ENCODE results near the gene TRPC6.

TRPC6 gene

DNA sequence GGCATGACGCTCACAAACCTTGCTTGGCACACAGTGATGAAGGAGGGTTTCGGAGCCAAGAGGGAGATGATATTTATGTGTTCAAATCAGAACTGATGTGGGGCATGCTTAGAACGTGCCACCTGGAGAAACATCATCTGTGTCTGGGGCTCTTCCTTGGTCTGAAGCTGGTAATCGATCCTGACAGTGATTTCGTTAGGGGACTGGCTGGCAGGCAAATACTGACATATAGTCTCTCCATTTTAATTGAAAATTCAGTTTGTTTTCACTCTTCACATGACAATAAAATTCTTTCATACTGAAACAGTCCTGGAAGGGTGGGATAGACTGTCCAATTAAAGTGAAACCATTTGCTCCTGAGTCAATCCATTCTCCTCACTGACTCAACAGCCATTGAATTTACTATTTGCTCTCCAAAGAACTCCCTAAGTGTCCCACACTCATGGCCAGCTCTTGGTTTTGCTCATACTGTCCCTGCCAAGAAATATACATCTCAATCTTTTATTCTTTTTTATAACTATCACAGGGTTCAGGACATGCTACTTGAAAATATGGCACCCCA, 134.8 kb downstream of the TRPC6 start:
- DNase-seq (ENCODE audit: low read depth in 2 of 2), result no peak
- TF ChIP-seq, protein P1, sequence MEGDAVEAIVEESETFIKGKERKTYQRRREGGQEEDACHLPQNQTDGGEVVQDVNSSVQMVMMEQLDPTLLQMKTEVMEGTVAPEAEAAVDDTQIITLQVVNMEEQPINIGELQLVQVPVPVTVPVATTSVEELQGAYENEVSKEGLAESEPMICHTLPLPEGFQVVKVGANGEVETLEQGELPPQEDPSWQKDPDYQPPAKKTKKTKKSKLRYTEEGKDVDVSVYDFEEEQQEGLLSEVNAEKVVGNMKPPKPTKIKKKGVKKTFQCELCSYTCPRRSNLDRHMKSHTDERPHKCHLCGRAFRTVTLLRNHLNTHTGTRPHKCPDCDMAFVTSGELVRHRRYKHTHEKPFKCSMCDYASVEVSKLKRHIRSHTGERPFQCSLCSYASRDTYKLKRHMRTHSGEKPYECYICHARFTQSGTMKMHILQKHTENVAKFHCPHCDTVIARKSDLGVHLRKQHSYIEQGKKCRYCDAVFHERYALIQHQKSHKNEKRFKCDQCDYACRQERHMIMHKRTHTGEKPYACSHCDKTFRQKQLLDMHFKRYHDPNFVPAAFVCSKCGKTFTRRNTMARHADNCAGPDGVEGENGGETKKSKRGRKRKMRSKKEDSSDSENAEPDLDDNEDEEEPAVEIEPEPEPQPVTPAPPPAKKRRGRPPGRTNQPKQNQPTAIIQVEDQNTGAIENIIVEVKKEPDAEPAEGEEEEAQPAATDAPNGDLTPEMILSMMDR (IDR thresholded peaks at IDR 0.05; ENCODE audit: low read depth, low read length), result no peak

GRCh38 chr11:101446726-101447125, 137.1 kb downstream of the TRPC6 start:
- DNase-seq (ENCODE audit: low read depth in 2 of 2), result peak; percentile 8 to 37
- no peak overlapping the region for H3K4me3 ChIP-seq (replicated peaks in 1 of 2; ENCODE audit: low read depth in 2 of 2, low read length in 2 of 2)
- TF ChIP-seq, protein P1 (IDR thresholded peaks at IDR 0.05; ENCODE audit: low read depth, low read length), result no peak

More for the DNA sequence above, 134.8 kb downstream of the TRPC6 start:
- H3K4me3 ChIP-seq (replicated peaks in 1 of 2; ENCODE audit: low read depth in 2 of 2, low read length in 2 of 2), result no peak overlapping the region

- peak; percentile 54 to 87 for DNase-seq (ENCODE audit: low read depth in 2 of 2)
- H3K4me3 ChIP-seq (replicated peaks in 1 of 2; ENCODE audit: low read depth in 2 of 2, low read length in 2 of 2), result no peak overlapping the region
- TF ChIP-seq, protein P1 (IDR thresholded peaks at IDR 0.05; ENCODE audit: low read depth, low read length), result no peak
Measured at GRCh38 chr11:101446238-101446637, 137.6 kb downstream of the TRPC6 start.

GRCh38 chr11:101445761-101446160, 138.0 kb downstream of the TRPC6 start:
- no peak overlapping the region for H3K4me3 ChIP-seq (replicated peaks in 1 of 2; ENCODE audit: low read depth in 2 of 2, low read length in 2 of 2)
- DNase-seq (ENCODE audit: low read depth in 2 of 2), result peak in 1 of 2 donors; percentile 40
- TF ChIP-seq, protein P1 (IDR thresholded peaks at IDR 0.05; ENCODE audit: low read depth, low read length), result no peak

DNA sequence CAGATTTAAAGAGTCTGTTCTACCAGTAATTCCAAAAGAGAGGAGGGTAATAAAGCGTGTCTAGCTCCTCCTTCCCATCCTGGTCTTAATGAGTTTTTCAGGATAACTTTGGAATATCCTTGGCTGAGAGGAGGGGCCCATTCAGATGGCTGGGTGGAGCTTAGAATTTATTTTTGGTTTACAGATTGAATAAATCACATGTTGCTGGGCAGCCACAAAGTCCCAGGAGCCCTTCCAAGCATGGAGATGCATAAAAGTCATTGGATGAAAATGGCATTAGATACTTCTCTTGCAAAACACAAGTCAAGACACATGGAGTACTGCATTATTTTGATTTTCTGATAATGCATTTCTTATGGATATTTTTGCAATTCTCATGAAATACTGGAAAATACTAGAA, 139.0 kb downstream of the TRPC6 start:
- no peak for DNase-seq (ENCODE audit: low read depth in 2 of 2)
- TF ChIP-seq, protein P1 (IDR thresholded peaks at IDR 0.05; ENCODE audit: low read depth, low read length), result no peak
- H3K4me3 ChIP-seq (replicated peaks in 1 of 2; ENCODE audit: low read depth in 2 of 2, low read length in 2 of 2), result no peak overlapping the region

DNA sequence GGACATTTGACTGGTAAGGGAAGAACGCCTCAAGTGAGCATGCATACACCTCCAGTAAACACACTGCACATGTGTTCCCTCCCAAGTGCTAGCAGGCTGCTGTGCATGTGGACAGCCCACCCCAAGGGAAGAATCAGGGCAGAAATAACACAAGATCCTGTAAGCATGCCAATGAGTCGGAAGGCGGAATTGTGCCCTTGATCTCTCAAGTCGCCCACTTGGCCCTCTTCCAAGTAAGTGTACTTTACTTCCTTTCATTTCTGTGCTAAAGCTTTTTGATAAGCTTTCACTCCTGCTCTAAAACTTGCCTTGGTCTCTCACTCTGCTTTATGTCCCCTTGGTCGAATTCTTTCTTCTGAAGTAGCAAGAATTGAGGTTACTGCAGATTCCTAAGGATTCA, 139.6 kb downstream of the TRPC6 start:
- H3K4me3 ChIP-seq (replicated peaks in 1 of 2; ENCODE audit: low read depth in 2 of 2, low read length in 2 of 2), result no peak overlapping the region
- peak; percentile 17 to 20 for DNase-seq (ENCODE audit: low read depth in 2 of 2)
- TF ChIP-seq, protein P1 (IDR thresholded peaks at IDR 0.05; ENCODE audit: low read depth, low read length), result no peak

Data from cardiac fibroblast (primary cell).